HepG2 (cell line): ENCODE measurements around the gene DQX1. TPM values are rescaled to one million over a fixed set of nuclear protein-coding genes. Genes with fewer than 3 reads are reported as not detected.

Experiments used
- CC2D1A ChIP-seq: sonication (generic); formaldehyde crosslinking; IDR thresholded peaks from 2 replicates; pipeline ENCODE4 v1.8.1; 2023; ENCODE audit warnings: mild to moderate bottlenecking, missing genetic modification reagents
- HMGXB3 ChIP-seq: sonication (generic); formaldehyde crosslinking; IDR thresholded peaks from 2 replicates; pipeline ENCODE4 v1.4.0; 2020; ENCODE audit warnings: missing genetic modification reagents, borderline replicate concordance
- HNF4A ChIP-seq: sonication (generic); formaldehyde crosslinking; IDR thresholded peaks from 2 replicates; pipeline ENCODE4 v1.4.0; 2020; ENCODE audit warnings: missing genetic modification reagents
- HOXA3 ChIP-seq: sonication (generic); formaldehyde crosslinking; IDR thresholded peaks from 2 replicates; pipeline ENCODE4 v1.5.0; 2020; ENCODE audit warnings: missing genetic modification reagents
- JDP2 ChIP-seq: sonication (generic); formaldehyde crosslinking; IDR thresholded peaks from 2 replicates; pipeline ENCODE4 v1.8.1; 2022; ENCODE audit warnings: missing genetic modification reagents, borderline replicate concordance
- MTF2 ChIP-seq: sonication (generic); formaldehyde crosslinking; IDR thresholded peaks from 2 replicates; pipeline ENCODE4 v1.5.0; 2020; ENCODE audit warnings: missing genetic modification reagents, borderline replicate concordance
- MXI1 ChIP-seq: IDR thresholded peaks from 3 replicates; pipeline ENCODE4 v1.6.1; 2012; ENCODE audit warnings: low read depth, low read length, inconsistent platforms, borderline replicate concordance
- PBX3 ChIP-seq: sonication (generic); formaldehyde crosslinking; IDR thresholded peaks from 2 replicates; pipeline ENCODE4 v1.8.1; 2023; ENCODE audit warnings: missing genetic modification reagents, inconsistent platforms, borderline replicate concordance
- RFX5 ChIP-seq: IDR thresholded peaks from 2 replicates; pipeline ENCODE4 v1.6.1; 2011; ENCODE audit warnings: low read depth, low read length, improper control_type of control experiment
- RNF219 ChIP-seq: sonication (generic); formaldehyde crosslinking; IDR thresholded peaks from 2 replicates; pipeline ENCODE4 v1.5.0; 2020; ENCODE audit warnings: mild to moderate bottlenecking, missing genetic modification reagents
- ZFP37 ChIP-seq: sonication (generic); formaldehyde crosslinking; IDR thresholded peaks from 2 replicates; pipeline ENCODE4 v1.4.0; 2020; ENCODE audit warnings: missing genetic modification reagents, borderline replicate concordance
- ZNF280D ChIP-seq: sonication (generic); formaldehyde crosslinking; IDR thresholded peaks from 2 replicates; pipeline ENCODE4 v1.5.1; 2020; ENCODE audit warnings: mild to moderate bottlenecking, missing genetic modification reagents
- ZNF382 ChIP-seq: sonication (generic); formaldehyde crosslinking; IDR thresholded peaks from 2 replicates; pipeline ENCODE4 v1.5.0; 2020; ENCODE audit warnings: missing genetic modification reagents, mild to moderate bottlenecking, borderline replicate concordance
- ZNF629 ChIP-seq: sonication (generic); formaldehyde crosslinking; conservative IDR thresholded peaks from 2 replicates; pipeline ENCODE4 v1.5.0; 2020; ENCODE audit warnings: missing genetic modification reagents
- ZUFSP ChIP-seq: sonication (generic); formaldehyde crosslinking; IDR thresholded peaks from 2 replicates; pipeline ENCODE4 v1.9.0; 2021; ENCODE audit warnings: missing genetic modification reagents, mild to moderate bottlenecking, borderline replicate concordance
- polyA plus RNA-seq, 8 experiments: library from polyadenylated mRNA; depleted of rRNA in 3 of 8; stranded (reverse) in 7 of 8; unstranded in 1 of 8; fragments of >200 nt; fragmentation: Illumina TruSeq in 4 of 8; extraction: Trizol in 4 of 8; gene quantifications; 2 replicates each; pipeline versions ENCODE4 v1.2.1 to v1.2.3, GENCODE V29; 2011 to 2016; ENCODE audit warnings: low read depth in 4 of 8, missing spikeins in 1 of 8, mixed read lengths in 1 of 8; ENCODE audit not compliant: insufficient read depth in 1 of 8
- total RNA-seq, 5 experiments: library from RNA; depleted of rRNA; stranded (reverse); fragments of >200 nt; fragmentation: Illumina TruSeq; extraction: Trizol; gene quantifications; 2 replicates each; pipeline ENCODE4 v1.2.3, GENCODE V29; 2016; ENCODE audit warnings: low read depth in 1 of 5

DQX1 gene
- total and polyA plus RNA-seq, 2 of the 13 experiments (the other 11 are each of a cell fraction or from before 2014, with no cell fraction given): 27.6 to 89.8 TPM

- no peak for TF ChIP-seq PBX3
- no peak; the same call in 1 of the 2 replicates for TF ChIP-seq ZNF629 (CRISPR knock-in tag)
- peak; percentile 61; the same call in 2 of the 3 replicates for TF ChIP-seq MXI1
- peak; percentile 35; the same call in 1 of the 2 replicates for TF ChIP-seq HOXA3
- no peak for TF ChIP-seq ZUFSP (CRISPR knock-in tag)
- no peak for TF ChIP-seq MTF2 (CRISPR knock-in tag)
- TF ChIP-seq ZNF280D (CRISPR knock-in tag): no peak
- no peak for TF ChIP-seq RFX5
- TF ChIP-seq ZNF382 (CRISPR knock-in tag): no peak
- no peak for TF ChIP-seq CC2D1A (CRISPR knock-in tag)
- TF ChIP-seq RNF219: no peak
- TF ChIP-seq JDP2 (CRISPR knock-in tag): no peak
- peak; percentile 82 for TF ChIP-seq HNF4A (CRISPR knock-in tag)
- TF ChIP-seq HMGXB3 (CRISPR knock-in tag): no peak
- no peak for TF ChIP-seq ZFP37
These were observed 28.8 kb downstream of the DQX1 start (continued) for GRCh38 chr2:74496997-74497776.
